ENCODE results near the gene RPRD1B. TPM values are rescaled to one million over a fixed set of nuclear protein-coding genes. Genes with fewer than 3 reads are reported as not detected.

RPRD1B gene
- total and polyA plus RNA-seq, 2 of the 4 experiments (the other 2 are of a cell fraction) = 8.4 to 9.9 TPM

- Histone ChIP-seq H3K36me3 (ENCODE audit: control insufficient read depth, insufficient read depth, low read length) (peaks cover 4% of the 10 kb centered on the region; the same call in 1 of the 2 replicates), H3K9me1 (ENCODE audit: insufficient read depth, low read length) (peaks cover 19% of the 10 kb centered on the region), H4K8ac (ENCODE audit: low read depth in 2 of 2, low read length in 2 of 2) (peak overlapping the region in 1 of 2 experiments; percentile 25; a peak in 1 of 4 replicates), H3K27me3 (ENCODE audit: control insufficient read depth, insufficient read depth, low read length) (no peaks in the 10 kb centered on the region), H2BK120ac (ENCODE audit: low read depth, low read length) (peak overlapping the region; percentile 29; the same call in 1 of the 2 replicates), H2AFZ (replicated peaks; ENCODE audit: low read length, poor library complexity) (no peak overlapping the region), H2BK15ac (ENCODE audit: low read depth, low read length) (no peak overlapping the region; the same call in 2 of the 3 replicates), H3K9me3 (ENCODE audit: control insufficient read depth, insufficient read depth, low read length) (no peaks in the 10 kb centered on the region), H2BK5ac (ENCODE audit: low read depth, low read length, poor library complexity, severe bottlenecking) (no peak overlapping the region), H3K79me1 (ENCODE audit: low read depth in 1 of 2, low read length in 2 of 2) (peaks cover 27 to 67% of the 10 kb centered on the region in 2 experiments), H2AK9ac (replicated peaks; ENCODE audit: low read depth, low read length, poor library complexity) (no peak overlapping the region), H3K14ac (replicated peaks; ENCODE audit: low read depth, low read length) (no peak overlapping the region), H3K9ac (ENCODE audit: low read depth, low read length) (peak overlapping the region; percentile 28; the same call in 1 of the 2 replicates), H3K56ac (ENCODE audit: extremely low read depth, insufficient read depth, low read length) (no peak overlapping the region), H4K91ac (ENCODE audit: insufficient read depth, low read depth, low read length) (no peak overlapping the region), H4K20me1 (ENCODE audit: insufficient read depth, low read length) (peaks cover 26% of the 10 kb centered on the region), H2AK5ac (ENCODE audit: low read depth, low read length) (peak overlapping the region; percentile 64; the same call in 1 of the 2 replicates), H3K18ac (ENCODE audit: low read depth, low read length) (no peak overlapping the region; the same call in 1 of the 2 replicates), H3K4me2 (ENCODE audit: low read depth, low read length) (no peak overlapping the region), H3K23ac (ENCODE audit: low read depth, low read length) (no peak overlapping the region), H3K27ac (ENCODE audit: insufficient read depth, low read length) (peak overlapping the region; percentile 48; the same call in 1 of the 2 replicates), H3K4me1 (ENCODE audit: control insufficient read depth, insufficient read depth, low read length) (peaks cover 17% of the 10 kb centered on the region), H2BK20ac (ENCODE audit: low read depth, low read length) (peak overlapping the region; percentile 26; the same call in 1 of the 2 replicates), H3K4me3 (ENCODE audit: insufficient read depth, low read depth, low read length) (no peak overlapping the region), H4K5ac (ENCODE audit: low read depth, low read length) (no peak overlapping the region; the same call in 1 of the 2 replicates), H3K4ac (ENCODE audit: low read depth, low read length) (peak overlapping the region; percentile 39; the same call in 1 of the 2 replicates)
- BruUV-seq (replicated peaks) = no TSS peak
- no CpG with 5 or more reads among the region's 5 CpGs for WGBS, 2 experiments (ENCODE audit: extremely low coverage in 2 of 2, insufficient read length in 1 of 2)
- DNase-seq (no peak), ATAC-seq (ENCODE audit: low read depth) (no peak)
- CTCF ChIA-PET = interaction anchor here (0.5 kb wide), 1 partner anchor 886 kb away, joined by 3 read pairs; no protein-coding TSS in a partner anchor
- intact Hi-C loops (cut with micrococcal nuclease) = loop anchor here (10.0 kb wide), 1 partner anchor 200 kb away; no protein-coding TSS in a partner anchor
- TF ChIP-seq, protein P1, sequence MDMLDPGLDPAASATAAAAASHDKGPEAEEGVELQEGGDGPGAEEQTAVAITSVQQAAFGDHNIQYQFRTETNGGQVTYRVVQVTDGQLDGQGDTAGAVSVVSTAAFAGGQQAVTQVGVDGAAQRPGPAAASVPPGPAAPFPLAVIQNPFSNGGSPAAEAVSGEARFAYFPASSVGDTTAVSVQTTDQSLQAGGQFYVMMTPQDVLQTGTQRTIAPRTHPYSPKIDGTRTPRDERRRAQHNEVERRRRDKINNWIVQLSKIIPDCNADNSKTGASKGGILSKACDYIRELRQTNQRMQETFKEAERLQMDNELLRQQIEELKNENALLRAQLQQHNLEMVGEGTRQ (IDR thresholded peaks at IDR 0.05; ENCODE audit: low read depth, low read length) = no peak
- no peak for TF ChIP-seq MAFK (IDR thresholded peaks at IDR 0.05; ENCODE audit: low read depth, low read length)
- no peak for TF ChIP-seq BHLHE40 (IDR thresholded peaks at IDR 0.05; ENCODE audit: low read depth, low read length)
- no peak for TF ChIP-seq ELK1 (IDR thresholded peaks at IDR 0.05; ENCODE audit: borderline replicate concordance, low read depth, low read length)
- in situ Hi-C loops (cut with MboI; ENCODE audit: low sequenced_read_pairs) = no loop called here
- POLR2A ChIA-PET (ENCODE audit: unreplicated experiment) = no interaction called here
- dilution Hi-C loops (cut with HindIII; ENCODE audit: low sequenced_read_pairs, unreplicated experiment) = no loop called here
Observed at GRCh38 chr20:38024496-38024895, 9.1 kb upstream of the RPRD1B start.

Measured in IMR-90 (cell line).